Erythroblast (primary cell): ENCODE measurements around the gene MASTL.

Experiments used
- GATA1 ChIP-seq: IDR thresholded peaks from 2 replicates; pipeline ENCODE4 v1.6.1; 2011; ENCODE audit warnings: low read depth, mild to moderate bottlenecking, control low read depth, low read length, moderate library complexity
- POLR2A ChIP-seq: IDR thresholded peaks from 2 replicates; pipeline ENCODE4 v1.6.1; 2011; ENCODE audit warnings: mild to moderate bottlenecking, low read length

GRCh38 chr10:27169849-27170248, 14.7 kb downstream of the MASTL start:
- TF ChIP-seq POLR2A (no peak), GATA1 (no peak)
